Measurements from ENCODE around the gene SLC23A3. TPM values are rescaled to one million over a fixed set of nuclear protein-coding genes. Genes with fewer than 3 reads are reported as not detected.
"Not testable (repeated sequence)": the region's sequence is repeated elsewhere in the genome, so short reads cannot be mapped to it uniquely, and the experiment has no call there.

Gene SLC23A3
- total RNA-seq, 1 experiment from 2014 or later = not detected

GRCh38 chr2:219205165-219205538 lies 35.3 kb upstream of the SLC23A3 start:
- no peak for DNase-seq (ENCODE audit: low read depth)

- DNase-seq (ENCODE audit: low read depth) = no peak
These were observed 34.8 kb upstream of the SLC23A3 start for GRCh38 chr2:219204425-219205164.

- DNase-seq (ENCODE audit: low read depth) = not testable (repeated sequence)
These were observed 31.5 kb upstream of the SLC23A3 start for GRCh38 chr2:219201331-219201730.

- DNase-seq (ENCODE audit: low read depth) = peak; percentile 14
These were observed 30.9 kb upstream of the SLC23A3 start for GRCh38 chr2:219200502-219201326.

GRCh38 chr2:219199470-219200211 lies 29.8 kb upstream of the SLC23A3 start:
- DNase-seq (ENCODE audit: low read depth) = no peak

GRCh38 chr2:219198974-219199373 lies 29.1 kb upstream of the SLC23A3 start:
- no peak for DNase-seq (ENCODE audit: low read depth)

GRCh38 chr2:219197388-219197787 lies 27.6 kb upstream of the SLC23A3 start:
- no peak for DNase-seq (ENCODE audit: low read depth)

GRCh38 chr2:219186754-219187456 lies 17.1 kb upstream of the SLC23A3 start:
- DNase-seq (ENCODE audit: low read depth) = no peak

- DNase-seq (ENCODE audit: low read depth) = no peak
These were observed 14.3 kb upstream of the SLC23A3 start for GRCh38 chr2:219184121-219184520.

GRCh38 chr2:219183151-219183772 lies 13.4 kb upstream of the SLC23A3 start:
- no peak for DNase-seq (ENCODE audit: low read depth)

GRCh38 chr2:219182331-219183150 lies 12.7 kb upstream of the SLC23A3 start:
- DNase-seq (ENCODE audit: low read depth) = no peak

- DNase-seq (ENCODE audit: low read depth) = no peak
These were observed 11.7 kb upstream of the SLC23A3 start for GRCh38 chr2:219181531-219181930.

GRCh38 chr2:219180961-219181360 lies 11.1 kb upstream of the SLC23A3 start:
- DNase-seq (ENCODE audit: low read depth) = no peak

- DNase-seq (ENCODE audit: low read depth) = no peak
These were observed 10.0 kb upstream of the SLC23A3 start for GRCh38 chr2:219179601-219180465.

- peak; percentile 47 for DNase-seq (ENCODE audit: low read depth)
These were observed 8.7 kb upstream of the SLC23A3 start for GRCh38 chr2:219178377-219179175.

GRCh38 chr2:219177552-219178376 lies 7.9 kb upstream of the SLC23A3 start, which contains the start of gene RETREG2:
TSS of gene RETREG2 (plus strand) at chr2:219178275. CDS start at chr2:219178353, 78 bp downstream.
- peak; percentile 87 for DNase-seq (ENCODE audit: low read depth)

- peak; percentile 90 for DNase-seq (ENCODE audit: low read depth)
These were observed 7.2 kb upstream of the SLC23A3 start, which contains the start of gene CNPPD1 for GRCh38 chr2:219176818-219177551. TSS of gene CNPPD1 (minus strand) at chr2:219176925. CDS start at chr2:219176828, 97 bp downstream.

Measured in RPMI7951 (cell line).